Amniotic stem cell (primary cell): Measurements from ENCODE around the gene OR4K5.
"Not testable (repeated sequence)": the region's sequence is repeated elsewhere in the genome, so short reads cannot be mapped to it uniquely, and the experiment has no call there.

Source experiments
- DNase-seq: peaks from one replicate; lab custom pipeline; 2025; lab: John Stamatoyannopoulos, UW

OR4K5 gene, protein sequence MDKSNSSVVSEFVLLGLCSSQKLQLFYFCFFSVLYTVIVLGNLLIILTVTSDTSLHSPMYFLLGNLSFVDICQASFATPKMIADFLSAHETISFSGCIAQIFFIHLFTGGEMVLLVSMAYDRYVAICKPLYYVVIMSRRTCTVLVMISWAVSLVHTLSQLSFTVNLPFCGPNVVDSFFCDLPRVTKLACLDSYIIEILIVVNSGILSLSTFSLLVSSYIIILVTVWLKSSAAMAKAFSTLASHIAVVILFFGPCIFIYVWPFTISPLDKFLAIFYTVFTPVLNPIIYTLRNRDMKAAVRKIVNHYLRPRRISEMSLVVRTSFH

GRCh38 chr14:19920021-19920657 is at the start of gene OR4K5:
OR4K5 (plus strand) TSS chr14:19920607; CDS start chr14:19920607, 0 bp downstream.
- DNase-seq = no peak

DNA sequence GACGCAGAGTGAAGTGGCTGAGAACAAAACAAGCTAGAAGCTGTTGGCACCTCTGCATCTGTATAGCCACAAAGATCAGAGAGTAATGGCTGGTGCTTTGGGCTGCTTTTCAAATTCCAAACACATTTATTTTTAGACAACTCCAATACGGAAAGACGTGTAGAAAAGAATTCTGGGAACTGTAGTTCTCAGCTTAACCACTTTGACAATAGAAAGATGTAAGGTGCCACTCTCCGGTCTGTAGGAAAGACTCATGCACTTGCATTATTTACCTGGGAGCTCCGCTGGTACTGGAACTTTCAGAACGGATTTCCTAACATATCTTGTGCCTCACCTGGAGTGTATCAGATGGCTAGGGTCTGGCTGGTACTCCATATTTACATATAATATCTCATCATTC is 47.2 kb upstream of the OR4K5 start:
- DNase-seq = no peak

DNA sequence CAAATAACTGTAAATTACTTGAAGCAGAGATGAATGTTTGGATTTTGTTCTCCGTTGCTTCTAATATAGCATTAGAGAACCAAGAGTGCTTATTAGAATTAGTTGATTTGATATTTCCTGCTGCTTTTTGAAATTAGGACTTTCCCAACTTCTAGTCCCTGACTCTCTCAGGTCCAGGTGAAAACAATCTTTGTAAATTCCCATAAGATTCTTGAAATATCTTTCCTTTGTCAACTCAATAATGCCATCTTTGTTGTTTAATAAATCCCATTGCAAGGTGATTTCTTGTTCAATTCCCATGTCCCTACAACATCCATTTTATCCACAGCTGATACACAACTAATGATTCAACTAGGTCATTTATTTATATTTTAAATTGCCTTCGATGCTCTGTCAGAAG is 45.6 kb upstream of the OR4K5 start, which contains the start of gene OR4K2:
TSS of gene OR4K2 (plus strand) at position 301 of the 400 bp plus-strand sequence. CDS start 1,126 bp downstream, outside the sequence.
- no peak for DNase-seq

- no peak for DNase-seq
Measured at GRCh38 chr14:19878029-19878642, 42.3 kb upstream of the OR4K5 start.

GRCh38 chr14:19895282-19895681 is 25.1 kb upstream of the OR4K5 start:
- no peak for DNase-seq

DNA sequence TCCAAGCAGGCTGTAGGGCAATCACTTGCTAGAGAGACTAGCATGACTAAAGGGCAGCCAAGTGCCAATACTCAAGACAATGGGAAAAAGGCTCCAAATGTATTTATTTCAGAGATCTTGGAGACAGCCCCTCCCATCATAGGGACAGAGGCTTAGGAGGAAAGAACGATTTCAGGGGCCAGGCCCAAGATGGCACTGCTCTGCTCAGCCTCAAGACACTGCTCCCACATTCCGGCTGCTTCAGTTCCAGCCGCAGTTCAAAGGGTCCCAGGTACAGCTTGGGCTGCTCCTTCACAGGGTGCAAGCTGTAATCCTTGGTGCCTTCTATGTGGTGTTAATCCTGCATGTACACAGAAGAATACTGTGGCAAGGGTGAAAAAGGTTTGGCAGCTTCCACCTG is 19.4 kb upstream of the OR4K5 start:
- no peak for DNase-seq

- no peak for DNase-seq
Measured at GRCh38 chr14:19902409-19902808, 18.0 kb upstream of the OR4K5 start.

DNA sequence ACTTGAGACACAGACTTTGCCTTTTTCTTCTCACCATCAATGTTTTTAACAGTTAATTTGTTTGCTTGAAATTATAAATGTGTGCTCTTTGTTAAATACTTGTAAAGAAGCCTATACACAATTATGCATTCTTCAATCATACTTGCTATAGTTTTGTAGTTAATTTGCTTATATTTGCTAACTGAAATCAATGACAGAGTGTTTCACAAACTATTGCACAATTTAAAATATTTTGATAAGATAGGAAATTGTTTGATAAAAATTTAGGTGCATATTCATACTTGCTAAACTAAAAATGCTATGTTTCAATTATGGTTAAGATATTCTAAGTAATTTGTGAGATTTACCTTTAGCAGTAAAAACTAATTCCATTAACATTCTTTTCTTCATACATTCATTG is 13.7 kb upstream of the OR4K5 start:
- no peak for DNase-seq

- DNase-seq = no peak
Measured at GRCh38 chr14:19911114-19911513, 9.3 kb upstream of the OR4K5 start.

GRCh38 chr14:19917243-19917642 is 3.2 kb upstream of the OR4K5 start:
- DNase-seq = no peak

DNA sequence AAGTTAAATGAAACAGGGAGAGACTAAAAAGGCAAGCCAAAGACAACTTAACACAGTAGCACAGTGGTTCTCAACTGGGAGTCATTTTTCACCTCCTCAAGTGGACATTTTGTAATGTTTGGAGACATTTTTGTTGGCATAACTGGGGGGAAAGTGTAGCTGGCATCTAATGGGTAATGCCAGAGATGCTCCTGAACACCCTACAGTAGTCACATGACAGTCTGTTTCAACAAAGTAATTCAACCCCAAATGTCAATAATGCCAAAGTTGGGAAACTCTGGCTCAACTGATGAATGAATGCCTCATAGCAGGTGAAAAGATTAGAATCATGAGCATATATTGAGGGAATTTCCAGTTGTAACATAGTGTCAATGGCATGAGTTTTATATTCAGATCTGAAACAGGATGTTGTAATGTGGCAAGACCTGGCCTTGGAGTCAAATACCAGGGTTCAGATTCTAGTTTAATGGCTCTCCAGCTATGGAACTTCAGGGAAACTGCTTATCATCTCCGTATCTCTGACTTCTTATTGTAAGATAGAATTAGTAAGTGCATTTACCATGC is 2.4 kb upstream of the OR4K5 start:
- no peak for DNase-seq

GRCh38 chr14:19918553-19919264 is 1.7 kb upstream of the OR4K5 start:
- DNase-seq = no peak

DNA sequence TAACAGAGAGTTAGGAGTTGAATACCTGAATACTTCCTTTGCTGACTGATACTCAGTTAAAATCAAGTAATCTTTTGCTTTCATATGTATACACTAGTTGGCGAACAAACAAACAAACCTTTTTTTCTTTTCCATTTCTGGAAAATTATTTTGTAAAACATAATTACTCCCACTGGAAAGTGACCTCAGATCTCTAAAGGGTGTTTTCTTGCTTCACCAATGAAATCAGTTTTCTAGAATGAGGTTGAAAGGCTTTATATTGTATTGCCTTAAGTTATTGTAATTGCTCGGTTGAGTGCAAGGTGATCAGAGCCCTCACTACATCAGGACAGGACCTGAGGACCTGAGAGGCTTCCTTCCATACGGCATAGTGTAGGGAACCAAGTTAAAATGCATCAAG is 10.2 kb downstream of the OR4K5 start, which contains the start of gene OR4K1:
TSS of gene OR4K1 (plus strand) at position 301 of the 400 bp plus-strand sequence. CDS start 4,750 bp downstream, outside the sequence.
- DNase-seq = no peak

DNA sequence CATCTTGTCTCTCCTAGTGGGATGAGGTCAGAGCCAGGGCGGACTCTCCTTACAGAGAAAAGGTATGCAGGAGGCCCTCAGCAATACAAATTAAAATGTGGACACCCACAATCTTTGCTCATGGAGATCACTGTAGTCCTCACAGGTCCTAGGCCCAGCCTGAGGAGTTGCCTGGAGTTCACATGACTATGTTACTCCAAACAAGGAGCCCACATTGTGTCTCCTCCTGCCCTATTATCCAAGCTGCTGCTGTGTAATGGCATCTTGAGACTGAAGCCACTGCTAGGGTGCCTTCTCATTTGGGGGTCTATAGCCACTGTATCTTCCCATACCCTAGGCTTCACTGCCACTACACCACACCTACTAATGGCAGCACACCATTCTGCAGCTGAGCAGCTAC is 21.3 kb downstream of the OR4K5 start:
- no peak for DNase-seq

DNA sequence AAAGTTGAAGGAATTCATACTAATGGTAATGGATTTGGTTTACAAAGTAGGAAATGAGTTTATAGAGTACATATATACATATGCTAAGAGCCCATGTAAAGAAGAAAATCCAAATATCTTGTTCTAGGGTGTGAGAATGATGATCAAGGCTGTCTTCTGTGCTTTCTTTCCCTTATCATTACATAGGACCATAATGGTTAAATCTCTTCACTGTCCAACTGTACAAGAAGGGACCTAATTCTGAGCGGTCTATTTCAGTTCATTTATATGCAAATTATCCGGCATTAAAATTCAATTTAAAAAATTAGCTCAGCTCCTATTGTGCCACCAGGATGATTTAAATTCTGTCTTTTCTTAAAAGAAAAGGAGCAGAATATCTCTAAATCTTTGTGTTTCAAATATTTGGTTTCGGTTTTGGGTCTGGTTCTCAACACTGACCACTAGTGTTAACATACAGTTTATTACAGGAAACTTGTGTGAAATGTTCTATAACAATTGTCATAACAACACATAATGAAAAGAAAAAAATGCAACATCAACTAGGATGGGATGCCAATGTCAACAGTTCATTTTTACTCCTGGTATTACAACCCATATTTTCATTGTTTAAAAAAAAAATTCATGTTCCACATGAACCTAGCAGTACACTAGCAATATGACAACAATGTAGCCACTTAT is 27.1 kb downstream of the OR4K5 start:
- no peak for DNase-seq

GRCh38 chr14:19949218-19949617 is 28.8 kb downstream of the OR4K5 start:
- DNase-seq = no peak

- DNase-seq = not testable (repeated sequence)
Measured at GRCh38 chr14:19969735-19970134, 49.3 kb downstream of the OR4K5 start.
